Endodermal cell (in vitro differentiated cells): Measurements from ENCODE around the gene ZNRF3. TPM values are rescaled to one million over a fixed set of nuclear protein-coding genes. Genes with fewer than 3 reads are reported as not detected.

ENCODE experiments used
- DNase-seq: peaks from one replicate; pipeline ENCODE4 v3.0.0-alpha.2; 2017
- H3K27ac ChIP-seq: 2 replicates; pipeline ENCODE4 v1.5.1; 2013; ENCODE audit warnings: mild to moderate bottlenecking, low read depth, low read length, moderate library complexity
- H3K27me3 ChIP-seq: 2 replicates; pipeline ENCODE4 v1.6.1; 2013; ENCODE audit warnings: mild to moderate bottlenecking, low read length, moderate library complexity; ENCODE audit not compliant: insufficient read depth, control insufficient read depth, poor library complexity, severe bottlenecking
- H3K36me3 ChIP-seq: 2 replicates; pipeline ENCODE4 v1.7.0; 2013; ENCODE audit warnings: mild to moderate bottlenecking, low read length, moderate library complexity; ENCODE audit not compliant: control insufficient read depth, insufficient read depth
- H3K4me1 ChIP-seq: one replicate; pipeline ENCODE4 v1.7.0; 2013; ENCODE audit warnings: low read length; ENCODE audit not compliant: control insufficient read depth, insufficient read depth
- H3K4me3 ChIP-seq: 2 replicates; pipeline ENCODE4 v1.5.1; 2013; ENCODE audit warnings: mild to moderate bottlenecking, low read length, moderate library complexity
- H3K9ac ChIP-seq: 2 replicates; pipeline ENCODE4 v1.6.1; 2013; ENCODE audit warnings: mild to moderate bottlenecking, low read length, moderate library complexity; ENCODE audit not compliant: poor library complexity, severe bottlenecking; ENCODE audit errors: extremely low read depth
- H3K9me3 ChIP-seq: 2 replicates; pipeline ENCODE4 v1.6.1; 2013; ENCODE audit warnings: mild to moderate bottlenecking, low read length, moderate library complexity; ENCODE audit not compliant: control insufficient read depth
- H3K27ac Mint-ChIP-seq: 2 replicates; pipeline ENCODE4 v1.8.0; 2020; ENCODE audit warnings: mixed read lengths
- H3K27me3 Mint-ChIP-seq: 2 replicates; pipeline ENCODE4 v1.8.0; 2021; ENCODE audit warnings: mild to moderate bottlenecking, mixed read lengths; ENCODE audit not compliant: insufficient read depth
- H3K36me3 Mint-ChIP-seq: 2 replicates; pipeline ENCODE4 v1.8.0; 2020; ENCODE audit warnings: low read depth, mixed read lengths
- H3K4me1 Mint-ChIP-seq: 2 replicates; pipeline ENCODE4 v1.8.0; 2020; ENCODE audit warnings: mixed read lengths
- H3K4me3 Mint-ChIP-seq: 2 replicates; pipeline ENCODE4 v1.8.0; 2020; ENCODE audit warnings: mild to moderate bottlenecking, moderate library complexity, mixed read lengths
- H3K9me3 Mint-ChIP-seq: 2 replicates; pipeline ENCODE4 v1.8.0; 2020; ENCODE audit warnings: mild to moderate bottlenecking, mixed read lengths
- CTCF ChIP-seq: fragments of 200-600 bp; sonication (generic); conservative IDR thresholded peaks from 2 replicates; pipeline ENCODE4 v1.5.0; 2021; ENCODE audit warnings: antibody characterized with exemption, mild to moderate bottlenecking
- WGBS, 2 experiments: methylation state at CpG; one replicate each; pipeline versions ENCODE4 v1.1.5 to v1.1.7; 2013; ENCODE audit warnings: missing lambda C conversion rate in 2 of 2, mixed read lengths in 1 of 2; ENCODE audit not compliant: insufficient coverage in 1 of 2, insufficient read length in 1 of 2; 5-methylcytosine and 5-hydroxymethylcytosine counted together
- total RNA-seq, 2 donors: library from RNA; stranded (reverse); fragmentation: NEBNext Ultra II Directional in 1 of 2; extraction: Animal tissue kit (Norgen Biotek cat#: 25700) in 1 of 2; gene quantifications; 2 replicates in 1 of 2; 3 replicates in 1 of 2; pipeline ENCODE4 v1.2.1, GENCODE V29; 2021

ZNRF3 gene
- total RNA-seq, 2 donors from 2014 or later = 15.8 to 19.8 TPM

DNA sequence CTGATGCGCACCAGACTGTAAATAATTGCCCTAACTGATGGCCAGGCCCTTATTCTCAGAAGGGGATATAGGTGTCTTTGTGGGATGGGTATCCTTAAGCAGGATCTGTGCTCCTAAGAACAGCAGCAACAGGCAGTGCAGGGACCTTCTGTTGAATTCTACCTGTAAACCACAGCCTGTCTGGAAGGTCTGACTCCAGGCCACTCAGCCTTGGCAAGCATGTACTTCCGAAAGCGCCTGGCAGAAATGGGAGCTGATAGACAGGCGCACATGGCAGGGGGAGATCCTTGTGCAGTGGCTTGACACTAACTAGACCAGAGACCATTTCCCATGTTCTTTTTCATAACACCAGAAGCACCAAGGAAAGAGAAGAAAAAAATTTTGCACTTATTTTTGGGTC lies 119.2 kb downstream of the ZNRF3 start:
- Histone ChIP-seq H3K27ac (peak overlapping the region; percentile 25), H3K36me3 (peaks cover 5% of the 10 kb centered on the region), H3K4me3 (no peak overlapping the region), H3K4me1 (peaks cover 24% of the 10 kb centered on the region), H3K9me3 (no peaks in the 10 kb centered on the region), H3K9ac (no peak overlapping the region), H3K27me3 (no peaks in the 10 kb centered on the region)
- Mint-ChIP-seq H3K27ac (no peak overlapping the region), H3K9me3 (no peaks in the 10 kb centered on the region), H3K4me3 (no peak overlapping the region), H3K27me3 (no peaks in the 10 kb centered on the region), H3K36me3 (peaks cover 6% of the 10 kb centered on the region), H3K4me1 (peaks cover 48% of the 10 kb centered on the region)
- WGBS, 2 experiments = 96 to 98% methylated on average over 4 of the region's 4 CpGs
- no peak for DNase-seq
- no peak for TF ChIP-seq CTCF

- 94 to 100% methylated on average over 1 to 4 of the region's 4 CpGs for WGBS, 2 experiments
- peak overlapping the region; percentile 66 for H3K27ac Mint-ChIP-seq
- H3K4me1 Mint-ChIP-seq = peaks cover 50% of the 10 kb centered on the region
- H3K4me3 Mint-ChIP-seq = no peak overlapping the region
- no peaks in the 10 kb centered on the region for H3K27me3 ChIP-seq
- peak overlapping the region; percentile 99 for H3K27ac ChIP-seq
- H3K9me3 ChIP-seq = no peaks in the 10 kb centered on the region
- H3K4me3 ChIP-seq = peak overlapping the region; percentile 55
- peak overlapping the region; percentile 36 for H3K9ac ChIP-seq
- H3K4me1 ChIP-seq = peaks cover 24% of the 10 kb centered on the region
- H3K36me3 Mint-ChIP-seq = peaks cover 6% of the 10 kb centered on the region
- no peaks in the 10 kb centered on the region for H3K27me3 Mint-ChIP-seq
- H3K9me3 Mint-ChIP-seq = no peaks in the 10 kb centered on the region
- peaks cover 5% of the 10 kb centered on the region for H3K36me3 ChIP-seq
- DNase-seq = no peak
- no peak for TF ChIP-seq CTCF
These were observed 120.2 kb downstream of the ZNRF3 start for GRCh38 chr22:29003552-29003951.

DNA sequence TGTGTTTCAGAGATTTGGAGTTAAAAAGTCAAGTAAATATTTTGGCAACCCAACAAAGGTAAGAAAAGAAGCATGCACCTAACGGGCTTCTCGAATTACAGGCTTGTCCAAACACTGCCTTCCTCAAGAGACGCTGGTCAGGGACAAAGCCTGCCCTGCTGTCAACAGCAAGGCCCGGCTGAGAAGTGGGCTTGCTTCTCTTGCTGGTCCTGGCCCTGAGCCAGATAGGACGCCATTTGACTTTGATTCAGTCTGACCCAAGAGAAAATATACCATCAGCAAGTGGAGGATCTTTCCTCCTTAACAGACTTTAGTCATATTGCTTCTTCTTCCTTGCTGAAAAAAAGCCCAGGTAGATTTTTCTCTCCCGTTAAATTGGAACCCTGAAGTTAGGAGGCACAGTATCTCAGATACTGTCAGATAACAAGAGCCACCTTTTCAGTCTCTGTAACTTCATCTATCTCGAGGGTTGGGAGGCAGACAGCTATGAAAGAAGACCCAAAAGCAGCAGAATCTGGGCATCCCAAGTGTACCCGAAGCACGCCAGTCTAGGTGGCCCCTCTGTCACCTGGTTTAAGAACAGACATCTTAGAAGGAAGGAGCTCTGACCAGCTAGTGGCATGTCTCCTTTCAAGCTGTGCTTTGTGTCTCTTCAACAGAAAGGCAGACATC lies 120.7 kb downstream of the ZNRF3 start:
- H3K4me3 Mint-ChIP-seq = peak overlapping the region; percentile 36
- H3K36me3 ChIP-seq = peaks cover 5% of the 10 kb centered on the region
- WGBS, 2 experiments = 19 to 26% methylated on average over 9 of the region's 9 CpGs
- H3K4me1 Mint-ChIP-seq = peaks cover 53% of the 10 kb centered on the region
- H3K4me3 ChIP-seq = peak overlapping the region; percentile 55
- H3K4me1 ChIP-seq = peaks cover 27% of the 10 kb centered on the region
- peaks cover 6% of the 10 kb centered on the region for H3K36me3 Mint-ChIP-seq
- H3K27me3 ChIP-seq = no peaks in the 10 kb centered on the region
- peak overlapping the region; percentile 36 for H3K9ac ChIP-seq
- H3K27ac Mint-ChIP-seq = peak overlapping the region; percentile 82
- no peaks in the 10 kb centered on the region for H3K27me3 Mint-ChIP-seq
- TF ChIP-seq CTCF = no peak
- peak overlapping the region; percentile 99 for H3K27ac ChIP-seq
- H3K9me3 ChIP-seq = no peaks in the 10 kb centered on the region
- H3K9me3 Mint-ChIP-seq = no peaks in the 10 kb centered on the region
- DNase-seq = peak; percentile 84
